OCI-LY7 (cell line): ENCODE data around the gene CEP295NL.

Experiments used
- EZH2phosphoT487 ChIP-seq: fragments of 200-600 bp; sonication (generic); IDR thresholded peaks from 2 replicates; pipeline ENCODE4 v1.6.1; 2018; ENCODE audit warnings: low read depth, borderline replicate concordance, mild to moderate bottlenecking, mixed run types, antibody characterized with exemption, low read length, moderate library complexity, mixed read lengths
- TF ChIP-seq, protein P1 (sequence below): fragments of 200-600 bp; sonication (generic); conservative IDR thresholded peaks from 2 replicates; pipeline ENCODE4 v1.5.1; 2014; ENCODE audit warnings: mild to moderate bottlenecking, antibody characterized with exemption, low read length, moderate library complexity, mixed read lengths

- TF ChIP-seq, protein P1, sequence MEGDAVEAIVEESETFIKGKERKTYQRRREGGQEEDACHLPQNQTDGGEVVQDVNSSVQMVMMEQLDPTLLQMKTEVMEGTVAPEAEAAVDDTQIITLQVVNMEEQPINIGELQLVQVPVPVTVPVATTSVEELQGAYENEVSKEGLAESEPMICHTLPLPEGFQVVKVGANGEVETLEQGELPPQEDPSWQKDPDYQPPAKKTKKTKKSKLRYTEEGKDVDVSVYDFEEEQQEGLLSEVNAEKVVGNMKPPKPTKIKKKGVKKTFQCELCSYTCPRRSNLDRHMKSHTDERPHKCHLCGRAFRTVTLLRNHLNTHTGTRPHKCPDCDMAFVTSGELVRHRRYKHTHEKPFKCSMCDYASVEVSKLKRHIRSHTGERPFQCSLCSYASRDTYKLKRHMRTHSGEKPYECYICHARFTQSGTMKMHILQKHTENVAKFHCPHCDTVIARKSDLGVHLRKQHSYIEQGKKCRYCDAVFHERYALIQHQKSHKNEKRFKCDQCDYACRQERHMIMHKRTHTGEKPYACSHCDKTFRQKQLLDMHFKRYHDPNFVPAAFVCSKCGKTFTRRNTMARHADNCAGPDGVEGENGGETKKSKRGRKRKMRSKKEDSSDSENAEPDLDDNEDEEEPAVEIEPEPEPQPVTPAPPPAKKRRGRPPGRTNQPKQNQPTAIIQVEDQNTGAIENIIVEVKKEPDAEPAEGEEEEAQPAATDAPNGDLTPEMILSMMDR, result no peak
- no peak for TF ChIP-seq EZH2phosphoT487
Observed at GRCh38 chr17:78920528-78920927, 17.5 kb upstream of the CEP295NL start.
